ENCODE measurements around the gene GYG1.

- no peak for TF ChIP-seq CTCF (IDR thresholded peaks at IDR 0.05)
- TF ChIP-seq ZFX (IDR thresholded peaks at IDR 0.05; ENCODE audit: borderline replicate concordance): no peak
These were observed 64.2 kb downstream of the GYG1 start for GRCh38 chr3:149055575-149055974.

All from 22Rv1 (cell line).